Spinal cord (tissue), 10 donors: Measurements from ENCODE around the gene TMEM181. TPM values are rescaled to one million over a fixed set of nuclear protein-coding genes. Genes with fewer than 3 reads are reported as not detected.

Source experiments
- DNase-seq, 6 donors: peaks; one replicate each; pipeline versions ENCODE4 v3.0.0 to v3.0.0-alpha.2; 2013 to 2015; ENCODE audit warnings: low spot score in 6 of 6, low read depth in 4 of 6
- H3K27ac ChIP-seq: one replicate; pipeline ENCODE4 v1.5.1; 2013; ENCODE audit warnings: low read depth, low read length, control low read depth
- H3K27me3 ChIP-seq: one replicate; pipeline ENCODE4 v1.6.1; 2013; ENCODE audit warnings: low read length; ENCODE audit not compliant: control insufficient read depth, insufficient read depth
- H3K36me3 ChIP-seq: one replicate; pipeline ENCODE4 v1.6.1; 2013; ENCODE audit warnings: low read length; ENCODE audit not compliant: control insufficient read depth, insufficient read depth
- H3K4me1 ChIP-seq: one replicate; pipeline ENCODE4 v1.6.1; 2013; ENCODE audit warnings: low read length; ENCODE audit not compliant: control insufficient read depth, insufficient read depth
- H3K4me3 ChIP-seq: one replicate; pipeline ENCODE4 v1.5.1; 2013; ENCODE audit warnings: low read depth, low read length, control low read depth
- H3K9me3 ChIP-seq: one replicate; pipeline ENCODE4 v1.6.1; 2013; ENCODE audit warnings: low read length; ENCODE audit not compliant: control insufficient read depth, insufficient read depth
- WGBS: methylation state at CpG from one replicate; pipeline ENCODE4 v1.1.5; 2013; ENCODE audit warnings: missing lambda C conversion rate; ENCODE audit not compliant: insufficient coverage; 5-methylcytosine and 5-hydroxymethylcytosine counted together
- long read RNA-seq, 4 donors: transcript quantifications; one replicate each; lab custom pipeline, GENCODE V29; 2026
- polyA plus RNA-seq, 2 donors: library from polyadenylated mRNA; unstranded; fragments of 120-200 nt; gene quantifications; one replicate each; pipeline ENCODE4 v1.2.1, GENCODE V29; 2013; ENCODE audit not compliant: insufficient read length in 2 of 2
- total RNA-seq, 2 donors: library from RNA; depleted of rRNA in 1 of 2; stranded (reverse); fragments of 120-200 nt in 1 of 2; fragments of >200 nt in 1 of 2; gene quantifications; one replicate each; pipeline versions ENCODE4 v1.2.3 to v1.2.4, GENCODE V29; 2013 to 2014
- donor health status: healthy.

The TMEM181 gene, protein sequence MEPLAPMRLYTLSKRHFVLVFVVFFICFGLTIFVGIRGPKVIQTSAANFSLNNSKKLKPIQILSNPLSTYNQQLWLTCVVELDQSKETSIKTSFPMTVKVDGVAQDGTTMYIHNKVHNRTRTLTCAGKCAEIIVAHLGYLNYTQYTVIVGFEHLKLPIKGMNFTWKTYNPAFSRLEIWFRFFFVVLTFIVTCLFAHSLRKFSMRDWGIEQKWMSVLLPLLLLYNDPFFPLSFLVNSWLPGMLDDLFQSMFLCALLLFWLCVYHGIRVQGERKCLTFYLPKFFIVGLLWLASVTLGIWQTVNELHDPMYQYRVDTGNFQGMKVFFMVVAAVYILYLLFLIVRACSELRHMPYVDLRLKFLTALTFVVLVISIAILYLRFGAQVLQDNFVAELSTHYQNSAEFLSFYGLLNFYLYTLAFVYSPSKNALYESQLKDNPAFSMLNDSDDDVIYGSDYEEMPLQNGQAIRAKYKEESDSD
- total RNA-seq (10 to 100 TPM; 31.8 to 59.0 TPM), polyA plus RNA-seq (10 to 100 TPM; 36.8 to 43.5 TPM)
- long read RNA-seq, donor 1, partial matches to known transcripts = 0 of 5 reads
- long read RNA-seq, donor 1, other reads (novel, unspliced or antisense) = 5 of 5 reads
- long read RNA-seq, donor 2, full-length matches to known transcripts = 1 of 1 reads
- long read RNA-seq, donor 2, partial matches to known transcripts = 0 of 1 reads
- long read RNA-seq, donor 2, other reads (novel, unspliced or antisense) = 0 of 1 reads
- long read RNA-seq, donor 3, full-length matches to known transcripts = 3 of 236 reads
- long read RNA-seq, donor 3, partial matches to known transcripts = 109 of 236 reads
- long read RNA-seq, donor 3, other reads (novel, unspliced or antisense) = 124 of 236 reads
- long read RNA-seq, donor 4, partial matches to known transcripts = 253 of 831 reads
- long read RNA-seq, donor 4, other reads (novel, unspliced or antisense) = 578 of 831 reads

DNA sequence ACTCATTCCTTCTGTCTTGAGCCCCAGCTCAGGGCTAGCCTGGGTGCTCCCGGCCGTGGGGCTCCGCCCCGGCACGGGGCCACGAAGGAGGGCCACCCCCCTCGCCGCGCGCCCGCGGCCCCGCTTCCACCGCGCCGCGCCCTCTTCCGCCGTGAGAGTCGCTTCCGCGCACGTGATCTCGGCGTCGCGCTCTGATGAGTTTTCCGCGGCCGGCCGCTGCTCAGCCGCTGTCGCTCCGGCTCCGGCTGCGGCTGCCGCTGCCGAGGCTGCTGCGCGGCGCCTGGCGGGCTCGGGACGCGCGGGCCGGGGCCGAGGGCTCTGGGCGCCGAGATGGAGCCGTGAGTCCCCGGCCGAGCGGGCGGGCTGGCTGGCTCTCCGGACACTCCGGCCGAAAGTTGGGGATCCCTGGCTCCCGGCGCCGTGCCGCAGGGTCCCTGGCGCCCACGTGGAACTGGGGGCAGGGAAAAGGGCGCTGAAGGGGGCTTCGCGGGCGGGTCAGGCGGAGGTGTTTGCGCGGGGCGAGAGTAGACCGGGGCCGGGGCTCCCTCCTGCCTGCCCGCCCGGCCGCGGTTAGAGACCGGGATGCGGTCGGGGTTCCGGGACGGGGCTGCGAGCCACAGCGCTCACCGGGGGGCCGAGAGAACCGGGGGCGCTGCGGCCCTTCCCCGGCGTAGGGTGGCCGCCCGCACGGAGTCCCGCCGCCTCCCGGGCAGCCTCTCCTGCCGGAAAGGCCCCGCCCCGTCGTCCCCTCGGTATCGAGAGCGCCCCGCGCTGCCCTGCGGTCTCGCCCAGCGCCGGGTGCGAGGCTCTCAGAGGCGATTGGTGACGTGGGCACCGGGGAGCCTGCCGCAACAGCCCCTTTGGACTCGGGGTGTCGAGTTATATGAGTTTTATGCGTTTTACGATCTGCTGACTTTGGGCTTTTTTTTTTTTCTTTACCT is at the start of gene TMEM181:
Gene TMEM181 (plus strand): TSS at position 197 of the 941 bp plus-strand sequence. CDS start 134 bp downstream, at position 331.
- Histone ChIP-seq H3K27ac (peak within 1 kb of the TSS; percentile 69), H3K27me3 (no peaks in the 10 kb centered on the region)
- WGBS = under 1% methylated on average over 120 of the region's 120 CpGs

DNA sequence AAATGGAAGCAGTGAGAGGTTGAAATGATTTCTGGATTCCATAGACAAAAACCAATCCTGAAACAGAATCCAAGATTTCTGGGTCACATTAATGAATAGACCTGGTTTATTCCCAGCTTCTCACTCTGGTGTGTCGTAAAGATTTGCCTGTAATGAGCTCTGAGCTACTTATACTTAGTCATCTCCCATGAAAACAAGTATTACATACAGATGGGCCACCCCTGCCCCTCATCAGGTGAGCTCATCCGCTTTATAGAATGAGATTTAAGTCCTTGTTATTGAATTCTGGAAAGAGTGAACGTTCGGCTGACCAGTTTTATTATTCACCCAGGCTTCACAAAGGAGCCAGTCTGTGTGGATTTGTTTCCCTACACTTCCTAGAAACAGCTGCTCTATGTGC is 47.1 kb upstream of the TMEM181 start:
- Histone ChIP-seq H3K27ac (no peak overlapping the region), H3K4me1 (peaks cover 9% of the 10 kb centered on the region), H3K36me3 (peaks cover 7% of the 10 kb centered on the region), H3K9me3 (no peaks in the 10 kb centered on the region), H3K4me3 (no peak overlapping the region), H3K27me3 (peaks cover 4% of the 10 kb centered on the region)
- WGBS = 60% methylated on average over 3 of the region's 4 CpGs
- DNase-seq = peak in 1 of 6 donors; percentile 29

More for the DNA sequence above, at the start of gene TMEM181:
- Histone ChIP-seq H3K4me3 (peak within 1 kb of the TSS; percentile 66), H3K4me1 (peaks cover 22% of the 10 kb centered on the region), H3K36me3 (peaks cover 5% of the 10 kb centered on the region), H3K9me3 (no peaks in the 10 kb centered on the region)
- peak in 3 of 6 donors; percentile 64 to 94 (median 92) for DNase-seq

DNA sequence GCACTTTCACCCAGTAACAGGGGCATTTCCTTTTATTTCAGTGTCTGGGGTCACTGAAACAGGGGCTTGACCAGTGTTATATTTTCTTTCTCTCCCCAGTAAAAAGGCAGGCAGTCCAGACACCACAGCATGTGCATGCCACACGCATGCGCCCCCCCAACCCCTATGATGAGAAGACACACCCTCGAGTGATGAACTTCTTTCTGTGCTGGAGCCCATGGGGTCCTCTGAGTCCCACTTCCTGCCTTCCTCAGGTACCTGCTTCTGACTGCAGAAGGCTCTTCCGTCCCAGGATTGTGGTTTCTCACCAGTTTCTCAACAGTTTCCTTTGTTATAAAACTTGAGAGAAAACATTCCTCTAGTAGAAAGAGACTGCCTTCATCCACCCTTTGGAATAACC is 45.7 kb upstream of the TMEM181 start:
- WGBS = 74% methylated on average over 3 of the region's 4 CpGs
- DNase-seq = no peak
- H3K4me1 ChIP-seq = peaks cover 15% of the 10 kb centered on the region
- H3K27ac ChIP-seq = no peak overlapping the region
- H3K36me3 ChIP-seq = peaks cover 7% of the 10 kb centered on the region
- H3K9me3 ChIP-seq = no peaks in the 10 kb centered on the region
- H3K4me3 ChIP-seq = no peak overlapping the region
- H3K27me3 ChIP-seq = peaks cover 6% of the 10 kb centered on the region

DNA sequence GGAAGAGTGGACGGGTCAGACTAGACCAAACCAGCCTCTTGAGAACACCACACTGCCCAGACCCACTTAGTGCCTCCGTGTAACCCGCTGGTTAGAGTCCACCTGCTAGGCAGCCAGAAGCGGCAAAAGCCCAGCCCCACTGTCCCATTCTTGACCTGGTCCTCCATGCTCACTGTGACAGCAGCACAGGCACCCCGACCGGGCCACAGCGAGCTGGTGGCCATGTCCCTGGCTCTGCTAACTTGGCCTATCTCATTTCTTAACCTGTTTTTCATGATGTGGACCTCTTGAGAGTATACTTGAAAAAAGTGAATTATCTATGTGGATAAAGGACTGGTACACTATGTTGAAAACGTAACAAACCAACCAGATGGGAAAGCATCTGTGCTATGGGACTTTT is 44.9 kb upstream of the TMEM181 start:
- DNase-seq = no peak
- Histone ChIP-seq H3K4me3 (no peak overlapping the region), H3K36me3 (peaks cover 4% of the 10 kb centered on the region), H3K9me3 (no peaks in the 10 kb centered on the region), H3K27me3 (peaks cover 6% of the 10 kb centered on the region), H3K4me1 (peaks cover 22% of the 10 kb centered on the region), H3K27ac (no peak overlapping the region)
- 96% methylated on average over 5 of the region's 8 CpGs for WGBS

DNA sequence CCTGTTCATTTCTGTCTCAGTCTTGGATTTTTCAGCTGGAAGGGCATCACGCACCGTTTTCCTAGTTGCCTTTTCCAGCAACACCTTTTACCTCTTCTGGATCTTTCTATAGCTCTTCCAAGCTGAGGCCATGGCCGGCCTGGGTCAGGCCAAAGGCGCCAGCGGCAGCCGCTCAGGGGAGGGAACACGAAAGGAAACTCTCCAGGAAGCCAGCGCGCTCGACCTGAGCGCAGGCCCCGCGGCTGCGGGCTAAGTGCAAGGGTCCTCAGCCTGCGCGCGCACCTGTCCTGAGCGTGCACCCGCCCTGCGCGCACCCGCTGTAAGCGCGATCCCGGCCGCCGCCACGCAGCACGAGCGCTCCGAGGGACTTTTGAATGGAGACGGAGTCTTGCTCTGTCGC is 43.8 kb upstream of the TMEM181 start:
- H3K27ac ChIP-seq = no peak overlapping the region
- peaks cover 22% of the 10 kb centered on the region for H3K4me1 ChIP-seq
- H3K36me3 ChIP-seq = peaks cover 4% of the 10 kb centered on the region
- peaks cover 6% of the 10 kb centered on the region for H3K27me3 ChIP-seq
- no peak overlapping the region for H3K4me3 ChIP-seq
- WGBS = 13% methylated on average over 33 of the region's 33 CpGs
- no peaks in the 10 kb centered on the region for H3K9me3 ChIP-seq
- peak in 2 of 6 donors; percentile 33 to 37 for DNase-seq

DNA sequence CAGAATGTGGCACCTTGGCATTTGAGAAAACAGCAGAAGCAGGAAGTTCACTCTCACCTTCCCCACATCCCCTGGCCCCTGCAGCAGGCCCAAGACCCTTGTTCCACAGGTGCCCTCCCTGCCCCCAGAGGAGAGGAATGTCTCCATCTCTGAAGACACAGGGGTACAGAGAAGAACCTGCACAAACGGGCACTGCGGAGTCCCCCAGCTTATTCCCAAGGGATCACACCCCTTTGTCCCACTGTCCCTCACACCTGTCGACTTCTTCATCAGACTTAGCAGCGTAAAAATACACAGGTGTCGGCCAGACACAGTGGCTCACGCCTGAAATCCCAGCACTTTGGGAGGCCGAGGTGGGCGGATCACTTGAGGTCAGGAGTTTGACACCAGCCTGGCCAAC is 42.9 kb upstream of the TMEM181 start:
- no peak for DNase-seq
- peaks cover 6% of the 10 kb centered on the region for H3K27me3 ChIP-seq
- H3K9me3 ChIP-seq = no peaks in the 10 kb centered on the region
- H3K4me1 ChIP-seq = peaks cover 22% of the 10 kb centered on the region
- H3K4me3 ChIP-seq = no peak overlapping the region
- H3K36me3 ChIP-seq = peaks cover 4% of the 10 kb centered on the region
- WGBS = 81% methylated on average over 7 of the region's 8 CpGs
- no peak overlapping the region for H3K27ac ChIP-seq

DNA sequence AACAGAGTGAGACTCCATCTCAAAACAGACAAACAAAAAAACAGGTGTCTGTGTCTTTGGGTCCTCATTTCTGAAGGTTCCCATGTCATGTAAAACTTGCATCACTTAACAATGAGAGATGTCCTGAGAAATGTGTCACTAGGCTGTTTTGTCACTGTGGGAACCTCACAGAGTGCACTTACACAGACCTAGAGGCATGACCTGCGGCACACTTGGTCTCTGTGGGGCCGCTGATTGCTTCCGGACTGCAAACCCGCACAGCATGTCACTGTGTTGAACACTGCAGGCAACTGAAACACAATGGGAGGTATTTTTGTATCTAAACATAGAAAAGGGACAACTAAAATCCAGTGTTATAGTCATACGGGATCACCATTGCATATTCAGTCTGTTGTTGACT is 42.3 kb upstream of the TMEM181 start:
- H3K27ac ChIP-seq = no peak overlapping the region
- no peaks in the 10 kb centered on the region for H3K9me3 ChIP-seq
- H3K27me3 ChIP-seq = peaks cover 6% of the 10 kb centered on the region
- H3K4me1 ChIP-seq = peaks cover 22% of the 10 kb centered on the region
- H3K4me3 ChIP-seq = no peak overlapping the region
- DNase-seq = no peak
- WGBS = 34% methylated on average over 5 of the region's 5 CpGs
- peaks cover 4% of the 10 kb centered on the region for H3K36me3 ChIP-seq

DNA sequence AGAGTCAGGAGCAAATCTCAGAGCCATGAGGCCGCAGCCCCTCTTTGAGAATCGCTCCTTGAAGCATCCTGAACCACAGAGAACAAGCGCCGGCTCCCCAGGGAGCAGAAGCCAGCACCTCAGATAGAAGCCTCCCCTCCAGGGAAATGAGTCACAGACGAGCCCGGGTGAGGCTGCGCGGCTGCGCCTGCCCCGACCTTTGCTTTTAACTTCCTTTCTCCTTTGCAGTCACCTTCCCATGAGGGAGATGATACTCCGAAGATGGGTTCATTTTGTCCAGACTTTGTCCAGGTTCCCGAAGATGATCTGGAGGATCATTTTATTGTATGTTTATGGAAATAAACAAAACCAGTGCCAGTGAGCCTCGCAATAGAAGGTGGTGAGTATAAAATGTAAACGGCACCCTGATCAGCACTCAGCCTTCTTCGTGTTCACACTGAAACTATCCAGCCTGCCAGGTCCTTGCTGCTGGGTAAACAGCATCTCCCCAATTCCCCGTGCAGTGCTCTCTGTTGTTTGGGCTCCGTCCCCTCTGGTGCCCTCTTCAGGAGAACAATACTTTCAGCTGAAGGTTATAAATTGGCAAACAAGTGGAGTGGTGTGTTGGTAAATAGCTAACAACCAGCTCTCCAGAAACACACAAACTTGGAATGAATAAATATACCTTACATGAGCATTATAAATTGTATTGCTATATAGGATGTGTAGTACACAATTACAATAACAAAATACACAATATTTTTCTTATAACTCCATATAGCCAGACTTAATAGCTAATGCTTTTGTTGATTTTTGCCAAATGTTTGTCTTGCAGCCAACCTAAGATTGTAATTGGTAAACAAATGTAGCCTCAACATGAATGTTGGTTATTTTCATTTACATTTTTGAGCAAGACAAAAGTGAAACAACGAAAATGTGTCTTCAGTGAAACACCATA is 41.4 kb upstream of the TMEM181 start:
- 8% methylated on average over 6 of the region's 18 CpGs for WGBS
- Histone ChIP-seq H3K9me3 (no peaks in the 10 kb centered on the region), H3K4me1 (peaks cover 22% of the 10 kb centered on the region), H3K27me3 (peaks cover 6% of the 10 kb centered on the region), H3K36me3 (peaks cover 4% of the 10 kb centered on the region), H3K4me3 (no peak overlapping the region), H3K27ac (no peak overlapping the region)
- DNase-seq = peak in 3 of 6 donors; percentile 51 to 91 (median 78)
